IMR-90 (cell line): ENCODE measurements around the gene CD80. TPM values are rescaled to one million over a fixed set of nuclear protein-coding genes. Genes with fewer than 3 reads are reported as not detected.

Source experiments
- ATAC-seq: fragments of 200-7000 bp; cut with Tn5 transposase; 2 replicates; pipeline ENCODE4 v1.9.1; 2020; ENCODE audit warnings: low read depth, mild to moderate bottlenecking, moderate library complexity
- BruUV-seq: library from RNA; stranded (reverse); fragments of 400-500 nt; replicated peaks from 2 replicates; lab custom pipeline; 2021; lab: Mats Ljungman, UMichigan
- CTCF ChIA-PET: fragments of 300-600 bp; formaldehyde crosslinking; extraction: SDS; loops from one replicate; lab custom pipeline; 2021; ENCODE audit warnings: antibody characterized with exemption; lab: Yijun Ruan, JAX
- POLR2A ChIA-PET: fragments of 300-600 bp; sonication (Branson Sonifier 250); formaldehyde crosslinking; loops from one replicate; lab custom pipeline; 2022; ENCODE audit warnings: antibody characterized with exemption; ENCODE audit not compliant: unreplicated experiment; lab: Charles Lee
- DNase-seq: peaks from one replicate; pipeline ENCODE4 v3.0.0; 2013
- H2AFZ ChIP-seq: replicated peaks from 2 replicates; pipeline ENCODE3; 2013; ENCODE audit warnings: low read length, mild to moderate bottlenecking; ENCODE audit not compliant: poor library complexity
- H2AK5ac ChIP-seq: 2 replicates; pipeline ENCODE4 v1.6.1; 2013; ENCODE audit warnings: low read depth, low read length, inconsistent platforms
- H2AK9ac ChIP-seq: replicated peaks from 2 replicates; pipeline ENCODE3; 2013; ENCODE audit warnings: mild to moderate bottlenecking, low read depth, low read length, moderate library complexity; ENCODE audit not compliant: poor library complexity
- H2BK120ac ChIP-seq: 2 replicates; pipeline ENCODE4 v1.6.1; 2013; ENCODE audit warnings: low read depth, low read length, inconsistent platforms
- H2BK15ac ChIP-seq: 3 replicates; pipeline ENCODE4 v1.6.1; 2013; ENCODE audit warnings: low read depth, low read length, inconsistent platforms
- H2BK20ac ChIP-seq: 2 replicates; pipeline ENCODE4 v1.6.1; 2013; ENCODE audit warnings: low read depth, mild to moderate bottlenecking, inconsistent platforms, low read length, moderate library complexity
- H2BK5ac ChIP-seq: 2 replicates; pipeline ENCODE4 v1.6.1; 2013; ENCODE audit warnings: mild to moderate bottlenecking, low read depth, low read length, inconsistent platforms; ENCODE audit not compliant: poor library complexity, severe bottlenecking
- H3K14ac ChIP-seq: replicated peaks from 2 replicates; pipeline ENCODE4 v1.6.1; 2013; ENCODE audit warnings: low read depth, low read length, inconsistent platforms
- H3K18ac ChIP-seq: 2 replicates; pipeline ENCODE4 v1.6.1; 2013; ENCODE audit warnings: low read depth, low read length, control low read depth
- H3K23ac ChIP-seq: 2 replicates; pipeline ENCODE4 v1.6.1; 2013; ENCODE audit warnings: low read depth, low read length, inconsistent platforms
- H3K27ac ChIP-seq: 2 replicates; pipeline ENCODE4 v1.5.1; 2013; ENCODE audit warnings: mild to moderate bottlenecking, control low read depth, low read length; ENCODE audit not compliant: insufficient read depth
- H3K27me3 ChIP-seq: 2 replicates; pipeline ENCODE4 v1.6.1; 2013; ENCODE audit warnings: low read length; ENCODE audit not compliant: control insufficient read depth, insufficient read depth
- H3K36me3 ChIP-seq: 2 replicates; pipeline ENCODE4 v1.6.1; 2013; ENCODE audit warnings: low read length, mixed read lengths; ENCODE audit not compliant: control insufficient read depth, insufficient read depth
- H3K4ac ChIP-seq: 2 replicates; pipeline ENCODE4 v1.6.1; 2013; ENCODE audit warnings: low read depth, low read length, inconsistent platforms
- H3K4me1 ChIP-seq: 2 replicates; pipeline ENCODE4 v1.6.1; 2013; ENCODE audit warnings: low read length, mixed read lengths; ENCODE audit not compliant: control insufficient read depth, insufficient read depth
- H3K4me2 ChIP-seq: 2 replicates; pipeline ENCODE4 v1.6.1; 2013; ENCODE audit warnings: low read depth, mild to moderate bottlenecking, control low read depth, low read length, moderate library complexity
- H3K4me3 ChIP-seq: 2 replicates; pipeline ENCODE4 v1.5.1; 2013; ENCODE audit warnings: low read depth, mild to moderate bottlenecking, control low read depth, low read length, moderate library complexity; ENCODE audit not compliant: insufficient read depth
- H3K56ac ChIP-seq: 2 replicates; pipeline ENCODE4 v1.6.1; 2013; ENCODE audit warnings: low read length, inconsistent platforms; ENCODE audit not compliant: insufficient read depth; ENCODE audit errors: extremely low read depth
- H3K79me1 ChIP-seq, 2 experiments: 2 replicates each; pipeline ENCODE4 v1.6.1; 2013; ENCODE audit warnings: low read length in 2 of 2, inconsistent platforms in 1 of 2, low read depth in 1 of 2
- H3K9ac ChIP-seq: 2 replicates; pipeline ENCODE4 v1.6.1; 2013; ENCODE audit warnings: low read depth, low read length, control low read depth
- H3K9me1 ChIP-seq: 2 replicates; pipeline ENCODE4 v1.6.1; 2013; ENCODE audit warnings: low read length, inconsistent platforms; ENCODE audit not compliant: insufficient read depth
- H3K9me3 ChIP-seq: 2 replicates; pipeline ENCODE4 v1.6.1; 2013; ENCODE audit warnings: low read length; ENCODE audit not compliant: control insufficient read depth, insufficient read depth
- H4K20me1 ChIP-seq: 2 replicates; pipeline ENCODE4 v1.6.1; 2013; ENCODE audit warnings: low read length, inconsistent platforms; ENCODE audit not compliant: insufficient read depth
- H4K5ac ChIP-seq: 2 replicates; pipeline ENCODE4 v1.6.1; 2013; ENCODE audit warnings: mild to moderate bottlenecking, low read depth, low read length, control low read depth
- H4K8ac ChIP-seq, 2 experiments: 2 replicates each; pipeline ENCODE4 v1.6.1; 2013; ENCODE audit warnings: low read depth in 2 of 2, low read length in 2 of 2, control low read depth in 1 of 2, inconsistent platforms in 1 of 2
- H4K91ac ChIP-seq: 2 replicates; pipeline ENCODE4 v1.6.1; 2013; ENCODE audit warnings: low read depth, low read length, inconsistent platforms; ENCODE audit not compliant: insufficient read depth
- CHD1 ChIP-seq: IDR thresholded peaks from 2 replicates; pipeline ENCODE4 v1.6.1; 2012; ENCODE audit warnings: low read depth, low read length, improper control_type of control experiment
- ELK1 ChIP-seq: fragments of 150-350 bp; IDR thresholded peaks from 2 replicates; pipeline ENCODE4 v1.6.1; 2016; ENCODE audit warnings: low read depth, mild to moderate bottlenecking, low read length, moderate library complexity, borderline replicate concordance
- FOS ChIP-seq: fragments of 150-350 bp; IDR thresholded peaks from 2 replicates; pipeline ENCODE4 v1.6.1; 2016; ENCODE audit warnings: low read depth, low read length
- MAZ ChIP-seq: IDR thresholded peaks from 2 replicates; pipeline ENCODE4 v1.6.1; 2012; ENCODE audit warnings: low read depth, mild to moderate bottlenecking, low read length, improper control_type of control experiment, moderate library complexity, borderline replicate concordance
- MXI1 ChIP-seq: IDR thresholded peaks from 2 replicates; pipeline ENCODE4 v1.6.1; 2012; ENCODE audit warnings: low read depth, mild to moderate bottlenecking, low read length, moderate library complexity, borderline replicate concordance
- NFE2L2 ChIP-seq: fragments of 150-350 bp; IDR thresholded peaks from 2 replicates; pipeline ENCODE4 v1.6.1; 2016; ENCODE audit warnings: low read depth, mild to moderate bottlenecking, low read length
- RAD21 ChIP-seq: IDR thresholded peaks from 2 replicates; pipeline ENCODE4 v1.6.1; 2012; ENCODE audit warnings: low read length, improper control_type of control experiment
- RCOR1 ChIP-seq: IDR thresholded peaks from 2 replicates; pipeline ENCODE4 v1.6.1; 2012; ENCODE audit warnings: mild to moderate bottlenecking, low read length, improper control_type of control experiment; ENCODE audit not compliant: insufficient replicate concordance
- SMC3 ChIP-seq: fragments of 150-350 bp; IDR thresholded peaks from 2 replicates; pipeline ENCODE4 v1.6.1; 2016; ENCODE audit warnings: low read depth, mild to moderate bottlenecking, antibody characterized with exemption, low read length, moderate library complexity
- USF2 ChIP-seq: fragments of 150-350 bp; IDR thresholded peaks from 2 replicates; pipeline ENCODE4 v1.6.1; 2017; ENCODE audit warnings: mild to moderate bottlenecking, antibody characterized with exemption, low read length, low read depth
- WGBS, 2 experiments: methylation state at CpG; one replicate each; pipeline versions ENCODE4 v1.1.5 to v1.1.7; 2013; ENCODE audit warnings: missing lambda C conversion rate in 2 of 2; ENCODE audit not compliant: insufficient read length in 1 of 2; ENCODE audit errors: extremely low coverage in 2 of 2; 5-methylcytosine and 5-hydroxymethylcytosine counted together
- dilution Hi-C: fragments of 300-500 bp; cut with HindIII; formaldehyde crosslinking; loops from one replicate; pipeline ENCODE4 v1.14.3; 2018; ENCODE audit warnings: low sequenced_read_pairs; ENCODE audit not compliant: unreplicated experiment
- in situ Hi-C: fragments of 300-500 bp; cut with MboI; formaldehyde crosslinking; loops from 3 replicates; pipeline ENCODE4 v1.14.3; 2019; ENCODE audit warnings: low sequenced_read_pairs, inconsistent platforms, mixed read lengths
- intact Hi-C: fragments of 100-400 bp; cut with micrococcal nuclease; formaldehyde crosslinking; loops from 2 replicates; pipeline ENCODE4 v1.10.0; 2022
- polyA plus RNA-seq, 3 experiments: library from polyadenylated mRNA; depleted of rRNA; stranded (reverse); fragments of >200 nt; gene quantifications; 2 replicates each; pipeline ENCODE4 v1.2.3, GENCODE V29; 2012; ENCODE audit warnings: low replicate concordance in 1 of 3
- total RNA-seq: library from RNA; depleted of rRNA; stranded (reverse); fragments of >200 nt; gene quantifications from 2 replicates; pipeline ENCODE4 v1.2.3, GENCODE V29; 2012

Gene CD80
- total and polyA plus RNA-seq, 2 of the 4 experiments (the other 2 are of a cell fraction) = not detected

- H3K79me1 ChIP-seq = no peaks in the 10 kb centered on the region
- H4K91ac ChIP-seq = no peak overlapping the region
- no peak overlapping the region for H2AK5ac ChIP-seq
- peaks cover 10% of the 10 kb centered on the region for H3K36me3 ChIP-seq
- H4K5ac ChIP-seq = no peak overlapping the region
- intact Hi-C loops = no loop called here
- BruUV-seq = no TSS peak
- POLR2A ChIA-PET = no interaction called here
- H2BK20ac ChIP-seq = no peak overlapping the region
- H3K4me3 ChIP-seq = no peak overlapping the region
- DNase-seq (no peak), ATAC-seq (no peak)
- H2AK9ac ChIP-seq = no peak overlapping the region
- no peak overlapping the region for H3K27ac ChIP-seq
- H3K14ac ChIP-seq = no peak overlapping the region
- H3K27me3 ChIP-seq = no peaks in the 10 kb centered on the region
- H3K9me1 ChIP-seq = no peaks in the 10 kb centered on the region
- no peak overlapping the region for H2BK120ac ChIP-seq
- no peak overlapping the region for H3K9ac ChIP-seq
- no peak overlapping the region for H3K56ac ChIP-seq
- no CpG with 5 or more reads among the region's 1 CpG for WGBS, 2 experiments
- H4K20me1 ChIP-seq = no peaks in the 10 kb centered on the region
- H3K4me2 ChIP-seq = no peak overlapping the region
- in situ Hi-C loops = no loop called here
- no peaks in the 10 kb centered on the region for H3K9me3 ChIP-seq
- H3K18ac ChIP-seq = no peak overlapping the region
- no peak overlapping the region for H2BK5ac ChIP-seq
- CTCF ChIA-PET = no interaction called here
- no peak overlapping the region for H3K23ac ChIP-seq
- H2AFZ ChIP-seq = no peak overlapping the region
- H3K4ac ChIP-seq = no peak overlapping the region
- dilution Hi-C loops = no loop called here
- H4K8ac ChIP-seq = no peak overlapping the region
- no peak for TF ChIP-seq NFE2L2
- no peak for TF ChIP-seq FOS
- TF ChIP-seq RCOR1 = no peak
- TF ChIP-seq CHD1 = no peak
- TF ChIP-seq RAD21 = no peak
- no peak for TF ChIP-seq MAZ
- TF ChIP-seq SMC3 = no peak
- TF ChIP-seq USF2 = no peak
- no peak for TF ChIP-seq MXI1
- TF ChIP-seq ELK1 = no peak
- no peak overlapping the region for H2BK15ac ChIP-seq
- H3K4me1 ChIP-seq = no peaks in the 10 kb centered on the region
Observed at GRCh38 chr3:119483101-119483500, 76.3 kb downstream of the CD80 start.
